GM12891 (cell line): ENCODE measurements around the gene MBOAT2.

Experiments
- POLR2A ChIP-seq: IDR thresholded peaks from 2 replicates; pipeline ENCODE4 v1.6.1; 2011; ENCODE audit warnings: low read depth, low read length, control low read depth
- POLR2AphosphoS5 ChIP-seq: IDR thresholded peaks from 2 replicates; pipeline ENCODE4 v1.6.1; 2011; ENCODE audit warnings: low read depth, low read length, control low read depth
- POU2F2 ChIP-seq: IDR thresholded peaks from 2 replicates; pipeline ENCODE4 v1.6.1; 2011; ENCODE audit warnings: low read depth, mild to moderate bottlenecking, control low read depth, low read length, moderate library complexity
- SPI1 ChIP-seq: IDR thresholded peaks from 2 replicates; pipeline ENCODE4 v1.6.1; 2011; ENCODE audit warnings: low read depth, low read length, control low read depth
- TAF1 ChIP-seq: IDR thresholded peaks from 2 replicates; pipeline ENCODE4 v1.6.1; 2011; ENCODE audit warnings: low read depth, low read length, control low read depth

DNA sequence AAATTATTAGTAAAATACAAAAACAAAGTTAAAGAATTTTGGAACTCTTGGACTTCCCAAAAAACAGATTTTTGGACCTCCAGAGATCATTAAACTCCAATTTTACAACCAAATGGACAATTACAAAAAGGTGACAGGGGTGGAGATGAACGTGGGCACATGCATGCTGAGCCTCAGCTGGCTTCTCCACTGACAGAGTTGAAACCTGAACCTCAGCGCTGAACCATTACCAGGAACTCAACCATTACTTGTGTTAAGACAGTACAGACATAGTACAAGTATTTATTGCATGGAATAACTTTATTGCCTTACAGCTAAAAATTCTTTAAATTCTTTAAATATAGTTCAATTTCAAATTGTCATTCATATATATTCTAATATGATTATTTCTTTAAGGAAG, 133.0 kb downstream of the MBOAT2 start:
- TF ChIP-seq POLR2A, result no peak
- no peak for TF ChIP-seq POLR2AphosphoS5
- TF ChIP-seq POU2F2, result no peak
- TF ChIP-seq SPI1, result no peak
- no peak for TF ChIP-seq TAF1
